Mesothelial cell of epicardium (in vitro differentiated cells): Measurements from ENCODE around the gene MIPOL1. TPM values are rescaled to one million over a fixed set of nuclear protein-coding genes. Genes with fewer than 3 reads are reported as not detected.

Source experiments
- DNase-seq, 2 experiments: peaks; one replicate each; pipeline ENCODE4 v3.0.0; 2021; ENCODE audit warnings: low spot score in 2 of 2; ENCODE audit not compliant: unreplicated experiment in 2 of 2
- H3K27ac Mint-ChIP-seq: 2 replicates; pipeline ENCODE4 v1.8.0; 2021; ENCODE audit warnings: mixed read lengths
- H3K27me3 Mint-ChIP-seq: 2 replicates; pipeline ENCODE4 v1.8.0; 2021; ENCODE audit warnings: low read depth, mixed read lengths
- H3K36me3 Mint-ChIP-seq: 2 replicates; pipeline ENCODE4 v1.8.0; 2021; ENCODE audit warnings: mixed read lengths
- H3K4me1 Mint-ChIP-seq: 2 replicates; pipeline ENCODE4 v1.8.0; 2021; ENCODE audit warnings: mixed read lengths
- H3K4me3 Mint-ChIP-seq: 2 replicates; pipeline ENCODE4 v1.8.0; 2021; ENCODE audit warnings: mild to moderate bottlenecking, moderate library complexity, mixed read lengths
- H3K9me3 Mint-ChIP-seq: 2 replicates; pipeline ENCODE4 v1.8.0; 2021; ENCODE audit warnings: mixed read lengths
- CTCF ChIP-seq: fragments of 200-600 bp; sonication (generic); IDR thresholded peaks from one replicate; pipeline ENCODE4 v1.5.0; 2021; ENCODE audit warnings: antibody characterized with exemption; ENCODE audit not compliant: unreplicated experiment
- total RNA-seq: library from RNA; stranded (reverse); gene quantifications from 3 replicates; pipeline ENCODE4 v1.2.1, GENCODE V29; 2021

MIPOL1 gene
- total RNA-seq, 1 donor from 2014 or later, result 28.4 TPM

GRCh38 chr14:37464192-37464858 lies 266.6 kb downstream of the MIPOL1 start:
- no peak for TF ChIP-seq CTCF
- peaks cover 35% of the 10 kb centered on the region for H3K36me3 Mint-ChIP-seq
- no peak overlapping the region for H3K27ac Mint-ChIP-seq
- peaks cover 37% of the 10 kb centered on the region for H3K9me3 Mint-ChIP-seq
- H3K4me3 Mint-ChIP-seq, result no peak overlapping the region
- H3K27me3 Mint-ChIP-seq, result no peaks in the 10 kb centered on the region
- no peak for DNase-seq
- H3K4me1 Mint-ChIP-seq, result peaks cover 16% of the 10 kb centered on the region

GRCh38 chr14:37466003-37466622 lies 268.4 kb downstream of the MIPOL1 start:
- H3K36me3 Mint-ChIP-seq, result peaks cover 25% of the 10 kb centered on the region
- H3K27me3 Mint-ChIP-seq, result no peaks in the 10 kb centered on the region
- H3K9me3 Mint-ChIP-seq, result peaks cover 28% of the 10 kb centered on the region
- peak overlapping the region; percentile 51 for H3K27ac Mint-ChIP-seq
- DNase-seq, result no peak
- no peak for TF ChIP-seq CTCF
- H3K4me1 Mint-ChIP-seq, result peaks cover 16% of the 10 kb centered on the region
- H3K4me3 Mint-ChIP-seq, result no peak overlapping the region

- TF ChIP-seq CTCF, result no peak
Measured at GRCh38 chr14:37466623-37467088, 268.9 kb downstream of the MIPOL1 start.

GRCh38 chr14:37469650-37470049 lies 271.9 kb downstream of the MIPOL1 start:
- peaks cover 16% of the 10 kb centered on the region for H3K4me1 Mint-ChIP-seq
- H3K27ac Mint-ChIP-seq, result no peak overlapping the region
- DNase-seq, result no peak
- no peak overlapping the region for H3K4me3 Mint-ChIP-seq
- peaks cover 11% of the 10 kb centered on the region for H3K9me3 Mint-ChIP-seq
- TF ChIP-seq CTCF, result no peak
- no peaks in the 10 kb centered on the region for H3K27me3 Mint-ChIP-seq
- H3K36me3 Mint-ChIP-seq, result peaks cover 3% of the 10 kb centered on the region

More at GRCh38 chr14:37466623-37467088, 268.9 kb downstream of the MIPOL1 start:
- H3K9me3 Mint-ChIP-seq, result peaks cover 24% of the 10 kb centered on the region
- H3K4me3 Mint-ChIP-seq, result no peak overlapping the region
- H3K36me3 Mint-ChIP-seq, result peaks cover 20% of the 10 kb centered on the region
- H3K4me1 Mint-ChIP-seq, result peaks cover 16% of the 10 kb centered on the region
- no peaks in the 10 kb centered on the region for H3K27me3 Mint-ChIP-seq
- DNase-seq, result no peak
- H3K27ac Mint-ChIP-seq, result no peak overlapping the region

GRCh38 chr14:37470251-37470650 lies 272.5 kb downstream of the MIPOL1 start:
- Mint-ChIP-seq H3K36me3 (peaks cover 5% of the 10 kb centered on the region), H3K27me3 (no peaks in the 10 kb centered on the region), H3K4me3 (no peak overlapping the region), H3K27ac (no peak overlapping the region), H3K4me1 (peaks cover 13% of the 10 kb centered on the region), H3K9me3 (peaks cover 13% of the 10 kb centered on the region)
- DNase-seq, result no peak
- TF ChIP-seq CTCF, result no peak
